GM19043 (cell line): ENCODE results near the gene TCIRG1.

Source experiments
- ATAC-seq: cut with Tn5 transposase; IDR thresholded peaks from one replicate; pipeline ENCODE4 v1.9.1; 2021; ENCODE audit warnings: low read depth; ENCODE audit not compliant: unreplicated experiment

TCIRG1 gene

GRCh38 chr11:68049509-68050370 lies 10.9 kb downstream of the TCIRG1 start:
- ATAC-seq: no peak

- no peak for ATAC-seq
These were observed 11.6 kb downstream of the TCIRG1 start for GRCh38 chr11:68050371-68050841.

- ATAC-seq: no peak
These were observed 12.6 kb downstream of the TCIRG1 start for GRCh38 chr11:68051191-68052136.

GRCh38 chr11:68052137-68052873 lies 13.5 kb downstream of the TCIRG1 start:
- ATAC-seq: no peak

GRCh38 chr11:68053117-68053516 lies 14.3 kb downstream of the TCIRG1 start:
- no peak for ATAC-seq

- no peak for ATAC-seq
These were observed 15.4 kb downstream of the TCIRG1 start for GRCh38 chr11:68053981-68054812.

GRCh38 chr11:68056317-68057285 lies 17.8 kb downstream of the TCIRG1 start:
- ATAC-seq: no peak

GRCh38 chr11:68057807-68058206 lies 19.0 kb downstream of the TCIRG1 start:
- ATAC-seq: no peak

- ATAC-seq: no peak
These were observed 22.7 kb downstream of the TCIRG1 start for GRCh38 chr11:68061508-68061907.

- ATAC-seq: no peak
These were observed 26.1 kb downstream of the TCIRG1 start for GRCh38 chr11:68064926-68065325.

GRCh38 chr11:68065841-68066240 lies 27.0 kb downstream of the TCIRG1 start:
- ATAC-seq: no peak

- ATAC-seq: no peak
These were observed 27.9 kb downstream of the TCIRG1 start for GRCh38 chr11:68066742-68067141.

GRCh38 chr11:68067991-68068390 lies 29.2 kb downstream of the TCIRG1 start:
- ATAC-seq: no peak

- ATAC-seq: no peak
These were observed 32.6 kb downstream of the TCIRG1 start for GRCh38 chr11:68071281-68072048.

- no peak for ATAC-seq
These were observed 35.9 kb downstream of the TCIRG1 start for GRCh38 chr11:68074584-68075352.

GRCh38 chr11:68076371-68077042 lies 37.7 kb downstream of the TCIRG1 start:
- no peak for ATAC-seq
